ENCODE measurements around the gene INVS. TPM values are rescaled to one million over a fixed set of nuclear protein-coding genes. Genes with fewer than 3 reads are reported as not detected.

Gene INVS, protein sequence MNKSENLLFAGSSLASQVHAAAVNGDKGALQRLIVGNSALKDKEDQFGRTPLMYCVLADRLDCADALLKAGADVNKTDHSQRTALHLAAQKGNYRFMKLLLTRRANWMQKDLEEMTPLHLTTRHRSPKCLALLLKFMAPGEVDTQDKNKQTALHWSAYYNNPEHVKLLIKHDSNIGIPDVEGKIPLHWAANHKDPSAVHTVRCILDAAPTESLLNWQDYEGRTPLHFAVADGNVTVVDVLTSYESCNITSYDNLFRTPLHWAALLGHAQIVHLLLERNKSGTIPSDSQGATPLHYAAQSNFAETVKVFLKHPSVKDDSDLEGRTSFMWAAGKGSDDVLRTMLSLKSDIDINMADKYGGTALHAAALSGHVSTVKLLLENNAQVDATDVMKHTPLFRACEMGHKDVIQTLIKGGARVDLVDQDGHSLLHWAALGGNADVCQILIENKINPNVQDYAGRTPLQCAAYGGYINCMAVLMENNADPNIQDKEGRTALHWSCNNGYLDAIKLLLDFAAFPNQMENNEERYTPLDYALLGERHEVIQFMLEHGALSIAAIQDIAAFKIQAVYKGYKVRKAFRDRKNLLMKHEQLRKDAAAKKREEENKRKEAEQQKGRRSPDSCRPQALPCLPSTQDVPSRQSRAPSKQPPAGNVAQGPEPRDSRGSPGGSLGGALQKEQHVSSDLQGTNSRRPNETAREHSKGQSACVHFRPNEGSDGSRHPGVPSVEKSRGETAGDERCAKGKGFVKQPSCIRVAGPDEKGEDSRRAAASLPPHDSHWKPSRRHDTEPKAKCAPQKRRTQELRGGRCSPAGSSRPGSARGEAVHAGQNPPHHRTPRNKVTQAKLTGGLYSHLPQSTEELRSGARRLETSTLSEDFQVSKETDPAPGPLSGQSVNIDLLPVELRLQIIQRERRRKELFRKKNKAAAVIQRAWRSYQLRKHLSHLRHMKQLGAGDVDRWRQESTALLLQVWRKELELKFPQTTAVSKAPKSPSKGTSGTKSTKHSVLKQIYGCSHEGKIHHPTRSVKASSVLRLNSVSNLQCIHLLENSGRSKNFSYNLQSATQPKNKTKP
- 10 to 100 TPM; 28.0 to 42.6 (median 35.6) TPM for total RNA-seq

DNA sequence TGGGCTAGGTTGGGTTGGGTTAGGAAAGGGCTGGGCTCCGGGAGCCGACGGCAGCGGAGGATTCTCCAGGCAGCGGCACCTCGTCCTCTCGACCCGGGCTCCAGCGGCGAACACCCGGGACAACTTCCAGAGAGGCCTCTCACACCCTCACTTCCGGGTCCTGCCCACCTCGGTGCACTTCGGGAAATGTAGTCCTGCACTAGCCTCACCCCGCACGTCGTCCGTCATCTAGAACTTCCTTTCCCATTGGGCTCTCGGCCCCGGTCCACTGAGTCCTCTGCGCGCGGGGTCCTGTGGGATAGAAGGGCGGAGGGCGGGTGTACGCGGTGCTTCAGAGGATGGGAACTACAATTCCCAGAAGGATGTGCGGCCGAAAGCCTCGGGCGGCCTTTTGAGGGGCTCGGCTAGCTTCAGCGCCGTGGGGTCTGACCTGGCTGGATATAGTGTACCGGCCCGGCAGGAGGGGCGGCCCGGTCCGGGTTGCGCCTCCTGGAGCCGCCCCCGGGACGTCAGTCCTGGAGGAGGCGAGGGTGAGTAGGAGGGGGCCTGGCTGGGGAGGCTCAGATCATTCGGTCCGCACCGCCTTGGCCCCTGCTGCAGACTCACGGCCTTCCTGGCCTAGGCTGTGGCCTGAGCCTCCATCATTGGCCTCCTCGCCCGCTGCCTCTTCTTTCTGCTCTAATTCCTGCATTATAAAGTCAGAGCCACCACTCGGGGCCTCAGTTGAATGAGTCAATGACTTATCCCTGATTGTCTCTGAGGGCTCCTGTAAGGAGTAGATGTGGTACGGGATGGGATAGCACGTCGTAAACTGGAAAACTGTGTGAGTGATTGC lies at the start of gene INVS, which contains the start of gene ERP44:
INVS (plus strand) TSS at position 357 of the 835 bp plus-strand sequence. CDS start 5,279 bp downstream, outside the sequence.
ERP44 (minus strand) TSS at position 114 of the 835 bp plus-strand sequence. CDS start 160 bp downstream, outside the sequence.
- TF ChIP-seq EP300 (IDR thresholded peaks at IDR 0.05) (peak; percentile 83 to 91), POLR2A (IDR thresholded peaks at IDR 0.05) (peak; percentile 74 to 80)
- TF ChIP-seq, protein P1, sequence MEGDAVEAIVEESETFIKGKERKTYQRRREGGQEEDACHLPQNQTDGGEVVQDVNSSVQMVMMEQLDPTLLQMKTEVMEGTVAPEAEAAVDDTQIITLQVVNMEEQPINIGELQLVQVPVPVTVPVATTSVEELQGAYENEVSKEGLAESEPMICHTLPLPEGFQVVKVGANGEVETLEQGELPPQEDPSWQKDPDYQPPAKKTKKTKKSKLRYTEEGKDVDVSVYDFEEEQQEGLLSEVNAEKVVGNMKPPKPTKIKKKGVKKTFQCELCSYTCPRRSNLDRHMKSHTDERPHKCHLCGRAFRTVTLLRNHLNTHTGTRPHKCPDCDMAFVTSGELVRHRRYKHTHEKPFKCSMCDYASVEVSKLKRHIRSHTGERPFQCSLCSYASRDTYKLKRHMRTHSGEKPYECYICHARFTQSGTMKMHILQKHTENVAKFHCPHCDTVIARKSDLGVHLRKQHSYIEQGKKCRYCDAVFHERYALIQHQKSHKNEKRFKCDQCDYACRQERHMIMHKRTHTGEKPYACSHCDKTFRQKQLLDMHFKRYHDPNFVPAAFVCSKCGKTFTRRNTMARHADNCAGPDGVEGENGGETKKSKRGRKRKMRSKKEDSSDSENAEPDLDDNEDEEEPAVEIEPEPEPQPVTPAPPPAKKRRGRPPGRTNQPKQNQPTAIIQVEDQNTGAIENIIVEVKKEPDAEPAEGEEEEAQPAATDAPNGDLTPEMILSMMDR (IDR thresholded peaks at IDR 0.05), result peak in 1 of 5 experiments; percentile 39
- WGBS, 2 donors, result 0 to 1% methylated on average over 37 to 44 of the region's 54 CpGs

DNA sequence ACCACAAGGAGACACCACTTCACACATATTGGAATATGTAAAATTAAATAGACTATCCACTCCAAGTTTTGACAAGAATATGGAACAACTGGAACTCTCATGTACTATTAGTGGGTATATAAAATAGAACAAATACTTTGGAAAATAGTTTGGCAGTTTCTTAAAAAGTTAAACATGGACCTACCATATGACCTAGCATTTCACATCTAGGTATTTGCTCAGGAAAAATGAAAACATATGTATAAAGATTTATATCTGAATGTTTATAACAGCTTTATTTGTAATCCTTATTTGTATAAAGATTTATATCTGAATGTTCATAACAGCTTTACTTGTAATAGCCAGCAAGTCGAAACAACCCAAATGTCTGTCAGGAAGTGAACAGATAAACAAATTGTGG lies 49.5 kb upstream of the INVS start:
- peaks cover 0 to 8% (median 0%) of the 10 kb centered on the region in 4 donors for H3K9me3 ChIP-seq
- H3K27me3 ChIP-seq, result no peaks in the 10 kb centered on the region
- WGBS, 2 donors, result 85 to 92% methylated on average over 1 of the region's 1 CpG
- peaks cover 0 to 11% (median 0%) of the 10 kb centered on the region in 4 donors for H3K4me1 ChIP-seq
- no peak overlapping the region for H3K27ac ChIP-seq
- TF ChIP-seq EP300 (IDR thresholded peaks at IDR 0.05) (no peak), POLR2A (IDR thresholded peaks at IDR 0.05) (no peak)
- TF ChIP-seq, protein P1 (IDR thresholded peaks at IDR 0.05), result no peak
- no peak overlapping the region for H3K4me3 ChIP-seq
- peaks cover 0 to 29% (median 0%) of the 10 kb centered on the region in 3 donors for H3K36me3 ChIP-seq
- no peak for DNase-seq (ENCODE audit: low spot score in 2 of 2)

More for the DNA sequence above, at the start of gene INVS, which contains the start of gene ERP44:
- H3K4me3 ChIP-seq, result peak within 1 kb of the TSS; percentile 72 to 91 (median 78)
- no peaks in the 10 kb centered on the region for H3K27me3 ChIP-seq
- peak within 1 kb of the TSS; percentile 71 to 95 (median 90) for H3K27ac ChIP-seq
- peaks cover 0 to 26% (median 0%) of the 10 kb centered on the region in 3 donors for H3K36me3 ChIP-seq
- no peaks in the 10 kb centered on the region for H3K9me3 ChIP-seq
- DNase-seq (ENCODE audit: low spot score in 2 of 2), result peak; percentile 97 to 98
- H3K4me1 ChIP-seq, result peaks cover 3 to 45% (median 14%) of the 10 kb centered on the region in 4 donors

DNA sequence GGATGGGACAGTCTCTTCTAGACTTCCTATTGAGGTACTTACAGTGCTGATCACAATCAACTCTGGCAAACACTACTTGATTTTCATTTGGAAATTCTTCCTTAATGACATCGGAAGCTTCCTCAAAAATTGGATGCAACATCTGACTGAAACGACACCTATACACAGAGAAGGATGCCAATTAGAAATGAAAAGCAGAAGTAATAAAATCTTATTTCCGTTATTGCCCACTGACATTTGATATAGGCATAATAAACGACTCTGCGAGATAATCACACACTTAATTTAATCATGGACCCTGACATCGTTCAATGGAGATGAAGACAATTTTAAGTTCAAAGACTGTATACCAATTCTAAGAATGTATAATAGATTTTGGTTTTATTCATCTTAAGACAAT lies 46.7 kb upstream of the INVS start:
- no peak overlapping the region for H3K4me3 ChIP-seq
- 57 to 61% methylated on average over 6 of the region's 6 CpGs for WGBS, 2 donors
- TF ChIP-seq POLR2A (IDR thresholded peaks at IDR 0.05) (no peak), EP300 (IDR thresholded peaks at IDR 0.05) (no peak)
- TF ChIP-seq, protein P1 (IDR thresholded peaks at IDR 0.05), result no peak

DNA sequence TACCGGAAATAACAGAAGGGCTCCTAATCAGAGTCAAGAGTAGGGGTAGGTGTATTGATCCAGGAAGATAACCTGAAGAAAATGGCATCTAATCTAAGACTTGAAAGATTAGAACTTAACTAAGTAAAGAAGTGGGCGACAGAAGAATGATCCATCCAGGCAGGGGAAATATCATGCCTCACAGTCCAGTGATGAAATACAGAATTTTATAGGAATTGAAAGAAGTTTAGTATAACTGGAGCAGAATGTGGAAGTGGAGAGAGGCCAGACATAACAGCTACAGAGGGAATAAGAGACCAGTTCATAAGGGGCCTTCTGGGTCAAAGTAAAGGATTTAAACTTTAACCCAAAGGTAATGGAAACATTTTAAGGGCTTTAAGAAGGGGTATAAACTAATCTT lies 42.5 kb upstream of the INVS start:
- H3K36me3 ChIP-seq, result peaks cover 0 to 17% (median 0%) of the 10 kb centered on the region in 3 donors

More for the DNA sequence above, 46.7 kb upstream of the INVS start:
- H3K36me3 ChIP-seq, result peaks cover 0 to 25% (median 0%) of the 10 kb centered on the region in 3 donors
- no peak overlapping the region for H3K27ac ChIP-seq
- no peaks in the 10 kb centered on the region for H3K27me3 ChIP-seq
- H3K4me1 ChIP-seq, result peaks cover 0 to 11% (median 0%) of the 10 kb centered on the region in 4 donors
- H3K9me3 ChIP-seq, result no peaks in the 10 kb centered on the region
- no peak for DNase-seq (ENCODE audit: low spot score in 2 of 2)

More for the DNA sequence above, 42.5 kb upstream of the INVS start:
- Histone ChIP-seq H3K4me3 (no peak overlapping the region), H3K9me3 (no peaks in the 10 kb centered on the region), H3K27ac (no peak overlapping the region), H3K4me1 (peaks cover 0 to 11% (median 0%) of the 10 kb centered on the region in 4 donors), H3K27me3 (no peaks in the 10 kb centered on the region)
- WGBS, 2 donors, result 89 to 94% methylated on average over 2 of the region's 2 CpGs
- no peak for DNase-seq (ENCODE audit: low spot score in 2 of 2)
- TF ChIP-seq, protein P1 (IDR thresholded peaks at IDR 0.05), result no peak
- TF ChIP-seq POLR2A (IDR thresholded peaks at IDR 0.05), result no peak
- no peak for TF ChIP-seq EP300 (IDR thresholded peaks at IDR 0.05)
